Peyer's patch (tissue), 4 donors: ENCODE measurements around the gene TEKT3.

Source experiments
- POLR2A ChIP-seq, 2 donors: fragments of 450-650 bp; IDR thresholded peaks; one replicate each; pipeline ENCODE4 v1.5.1; 2017; ENCODE audit warnings: antibody characterized with exemption in 2 of 2, mild to moderate bottlenecking in 2 of 2, moderate library complexity in 2 of 2
- TF ChIP-seq, protein P1 (sequence below), 6 experiments: fragments of 450-650 bp in 4 of 6; fragments of 200-600 bp in 2 of 6; sonication (generic) in 1 of 6; IDR thresholded peaks; one replicate each; pipeline ENCODE4 v1.5.1; 2017 to 2019; ENCODE audit warnings: antibody characterized with exemption in 6 of 6, mild to moderate bottlenecking in 3 of 6, moderate library complexity in 1 of 6

DNA sequence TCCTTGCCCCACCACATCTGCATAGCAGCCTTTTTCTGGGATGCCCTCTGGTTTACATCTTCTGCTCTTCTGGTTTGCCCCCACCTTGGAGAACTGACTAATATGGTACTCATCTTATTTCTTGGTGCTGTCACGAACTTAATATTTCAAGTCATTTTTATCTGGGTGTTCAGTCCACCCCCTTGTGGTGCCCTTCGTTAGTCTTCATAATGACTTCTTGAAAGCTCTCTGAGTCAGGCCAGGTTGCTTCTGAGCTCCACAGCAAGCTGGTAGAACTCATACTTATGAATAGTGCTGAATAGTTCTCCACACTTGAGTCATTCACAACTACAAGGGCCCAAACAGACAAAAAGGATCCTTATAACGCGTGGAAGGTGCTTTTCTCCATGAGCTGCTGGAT, 35.8 kb upstream of the TEKT3 start:
- TF ChIP-seq POLR2A (IDR thresholded peaks at IDR 0.05) = no peak
- TF ChIP-seq, protein P1, sequence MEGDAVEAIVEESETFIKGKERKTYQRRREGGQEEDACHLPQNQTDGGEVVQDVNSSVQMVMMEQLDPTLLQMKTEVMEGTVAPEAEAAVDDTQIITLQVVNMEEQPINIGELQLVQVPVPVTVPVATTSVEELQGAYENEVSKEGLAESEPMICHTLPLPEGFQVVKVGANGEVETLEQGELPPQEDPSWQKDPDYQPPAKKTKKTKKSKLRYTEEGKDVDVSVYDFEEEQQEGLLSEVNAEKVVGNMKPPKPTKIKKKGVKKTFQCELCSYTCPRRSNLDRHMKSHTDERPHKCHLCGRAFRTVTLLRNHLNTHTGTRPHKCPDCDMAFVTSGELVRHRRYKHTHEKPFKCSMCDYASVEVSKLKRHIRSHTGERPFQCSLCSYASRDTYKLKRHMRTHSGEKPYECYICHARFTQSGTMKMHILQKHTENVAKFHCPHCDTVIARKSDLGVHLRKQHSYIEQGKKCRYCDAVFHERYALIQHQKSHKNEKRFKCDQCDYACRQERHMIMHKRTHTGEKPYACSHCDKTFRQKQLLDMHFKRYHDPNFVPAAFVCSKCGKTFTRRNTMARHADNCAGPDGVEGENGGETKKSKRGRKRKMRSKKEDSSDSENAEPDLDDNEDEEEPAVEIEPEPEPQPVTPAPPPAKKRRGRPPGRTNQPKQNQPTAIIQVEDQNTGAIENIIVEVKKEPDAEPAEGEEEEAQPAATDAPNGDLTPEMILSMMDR (IDR thresholded peaks at IDR 0.05) = peak in 1 of 6 experiments; percentile 15
